ENCODE measurements around the gene CD34.
A peak's percentile ranks its signal among the peaks of the same experiment; 100 is the strongest.

The CD34 gene

GRCh38 chr1:207872621-207873020 is 38.3 kb downstream of the CD34 start:
- no peak for DNase-seq

- DNase-seq: no peak
Observed at GRCh38 chr1:207871117-207871649, 39.7 kb downstream of the CD34 start.

- DNase-seq: no peak
Observed at GRCh38 chr1:207870306-207871031, 40.5 kb downstream of the CD34 start.

GRCh38 chr1:207869859-207870258 is 41.1 kb downstream of the CD34 start:
- no peak for DNase-seq

- peak; percentile 73 for DNase-seq
Observed at GRCh38 chr1:207868774-207869721, 41.9 kb downstream of the CD34 start.

- no peak for DNase-seq
Observed at GRCh38 chr1:207868251-207868773, 42.6 kb downstream of the CD34 start.

GRCh38 chr1:207867136-207868109 is 43.5 kb downstream of the CD34 start:
- DNase-seq: no peak

- no peak for DNase-seq
Observed at GRCh38 chr1:207866471-207867135, 44.3 kb downstream of the CD34 start.

GRCh38 chr1:207863893-207864535 is 46.9 kb downstream of the CD34 start:
- DNase-seq: no peak

- DNase-seq: peak; percentile 24
Observed at GRCh38 chr1:207862241-207862787, 48.6 kb downstream of the CD34 start.

- DNase-seq: no peak
Observed at GRCh38 chr1:207861442-207862177, 49.3 kb downstream of the CD34 start.

GRCh38 chr1:207860531-207860930 is 50.4 kb downstream of the CD34 start:
- DNase-seq: no peak

- no peak for DNase-seq
Observed at GRCh38 chr1:207858806-207859205, 52.1 kb downstream of the CD34 start.

- no peak for DNase-seq
Observed at GRCh38 chr1:207858281-207858680, 52.6 kb downstream of the CD34 start.

- DNase-seq: no peak
Observed at GRCh38 chr1:207857447-207857846, 53.5 kb downstream of the CD34 start.

GRCh38 chr1:207856276-207857023 is 54.5 kb downstream of the CD34 start:
- no peak for DNase-seq

- no peak for DNase-seq
Observed at GRCh38 chr1:207854001-207854400, 56.9 kb downstream of the CD34 start.

GRCh38 chr1:207853372-207853757 is 57.6 kb downstream of the CD34 start:
- no peak for DNase-seq
